Measurements from ENCODE around the gene ESF1. TPM values are rescaled to one million over a fixed set of nuclear protein-coding genes. Genes with fewer than 3 reads are reported as not detected.

The ESF1 gene
- total and polyA plus RNA-seq, 10 of the 15 experiments (the other 5 are each of a cell fraction or from before 2014, with no cell fraction given) = 9.2 to 36.2 (median 18.4) TPM

- WGBS (ENCODE audit: insufficient coverage, insufficient replicate concordance, low lambda C conversion rate, missing lambda C conversion rate) = 48% methylated on average over 4 of the region's 4 CpGs
- ATAC-seq = peak; percentile 95
- H4K20me1 ChIP-seq (ENCODE audit: control insufficient read depth, insufficient read depth) = no peaks in the 10 kb centered on the region
- H3K4me2 ChIP-seq (ENCODE audit: control insufficient read depth, insufficient read depth) = no peak overlapping the region
- no peaks in the 10 kb centered on the region for H3K36me3 ChIP-seq (ENCODE audit: control insufficient read depth in 2 of 2, insufficient read depth in 2 of 2, low read length in 1 of 2)
- H3K9me3 ChIP-seq (replicated peaks; ENCODE audit: control insufficient read depth, insufficient read depth, low read length) = no peaks in the 10 kb centered on the region; the same call in 2 of the 3 replicates
- POLR2A ChIA-PET = no interaction called here
- SMC1A ChIA-PET (ENCODE audit: uncharacterized antibody, unreplicated experiment) = no interaction called here
- no peak overlapping the region for H2AFZ ChIP-seq (ENCODE audit: control insufficient read depth, low read depth, low read length)
- H3K4me3 ChIP-seq = no peak overlapping the region
- no TSS peak for BruUV-seq (replicated peaks)
- FAIRE-seq = no peak
- no peaks in the 10 kb centered on the region for H3K79me2 ChIP-seq (ENCODE audit: control insufficient read depth, insufficient read depth, low read length)
- TF ChIP-seq NR2C1 (IDR thresholded peaks at IDR 0.05) (peak; percentile 69), RUNX3 (IDR thresholded peaks at IDR 0.05; ENCODE audit: low read length) (peak; percentile 31; the same call in 1 of the 2 replicates), SUPT20H (IDR thresholded peaks at IDR 0.05; ENCODE audit: borderline replicate concordance, control insufficient read depth, low read depth, low read length) (no peak), BACH1 (IDR thresholded peaks at IDR 0.05; ENCODE audit: borderline replicate concordance) (peak; percentile 48; the same call in 1 of the 2 replicates), CREM (IDR thresholded peaks at IDR 0.05; ENCODE audit: low read depth) (peak; percentile 41; the same call in 1 of the 2 replicates), SMAD5 (IDR thresholded peaks at IDR 0.05; ENCODE audit: low read depth) (no peak), JUND (IDR thresholded peaks at IDR 0.05; ENCODE audit: low read depth, low read length) (0 out of 2 replicates have a peak, but pooled peaks have one; percentile 31), NR2F1 (conservative IDR thresholded peaks at IDR 0.05) (peak; percentile 46), MTA2 (IDR thresholded peaks at IDR 0.05; ENCODE audit: low read depth) (peak; percentile 12; the same call in 1 of the 2 replicates), KDM1A (IDR thresholded peaks at IDR 0.05; ENCODE audit: borderline replicate concordance) (no peak), ETV6 (conservative IDR thresholded peaks at IDR 0.05 in 1 of 2, IDR thresholded peaks at IDR 0.05 in 1 of 2; ENCODE audit: borderline replicate concordance in 1 of 2, low read depth in 1 of 2) (0 out of 4 replicates have a peak, but pooled peaks of 1 of the 2 experiments have one; percentile 25), RBBP5 (conservative IDR thresholded peaks at IDR 0.05) (no peak), DPF2 (IDR thresholded peaks at IDR 0.05) (0 out of 2 replicates have a peak, but pooled peaks have one; percentile 61), JUNB (IDR thresholded peaks at IDR 0.05) (peak; percentile 89), ATF7 (IDR thresholded peaks at IDR 0.05; ENCODE audit: low read depth) (peak; percentile 90), IRF4 (IDR thresholded peaks at IDR 0.05; ENCODE audit: low read depth, low read length) (0 out of 2 replicates have a peak, but pooled peaks have one; percentile 38), MEF2A (IDR thresholded peaks at IDR 0.05; ENCODE audit: insufficient read depth, low read depth, low read length) (peak; percentile 38; the same call in 1 of the 2 replicates), ZZZ3 (IDR thresholded peaks at IDR 0.05; ENCODE audit: control insufficient read depth, insufficient read length, low read depth) (no peak), HDAC2 (IDR thresholded peaks at IDR 0.05) (no peak), IKZF1 (conservative IDR thresholded peaks at IDR 0.05) (peak; percentile 30; the same call in 1 of the 2 replicates), BCL11A (IDR thresholded peaks at IDR 0.05; ENCODE audit: low read depth, low read length) (peak; percentile 28; the same call in 1 of the 2 replicates), IKZF2 (IDR thresholded peaks at IDR 0.05) (peak in 1 of 2 experiments; percentile 60; a peak in 2 of 4 replicates), EED (IDR thresholded peaks at IDR 0.05; ENCODE audit: low read depth) (peak; percentile 68; the same call in 1 of the 2 replicates)
- H3K27ac ChIP-seq (ENCODE audit: control insufficient read depth, insufficient read depth) = no peak overlapping the region
- H3K27me3 ChIP-seq (replicated peaks in 1 of 2; ENCODE audit: control insufficient read depth in 2 of 2, insufficient read depth in 2 of 2, low read length in 1 of 2) = no peaks in the 10 kb centered on the region
- H3K4me1 ChIP-seq (ENCODE audit: control insufficient read depth, insufficient read depth, low read length) = peaks cover 11% of the 10 kb centered on the region
- intact Hi-C loops (cut with micrococcal nuclease; ENCODE audit: unreplicated experiment) = no loop called here
- peak; percentile 44 for DNase-seq (ENCODE audit: low read depth, low spot score)
- CTCF ChIA-PET = interaction anchor here (1.6 kb wide), 2 partner anchors 58 to 90 kb away, joined by 3 to 7 read pairs; no protein-coding TSS in a partner anchor
- in situ Hi-C loops (cut with MboI) = no loop called here
- no peak overlapping the region for H3K9ac ChIP-seq (ENCODE audit: control insufficient read depth, insufficient read depth, low read length)
- RAD21 ChIA-PET (ENCODE audit: unreplicated experiment) = no interaction called here
Measured at GRCh38 chr20:13681248-13682125, 103.2 kb downstream of the ESF1 start.

Measured in GM12878 (cell line).